NCI-H526 treated with DMSO at 0.1 percent for 48 hours (cell line): ENCODE measurements around the gene MITF.

Experiments
- DNase-seq: peaks from one replicate; lab custom pipeline; 2025; lab: John Stamatoyannopoulos, UW

Gene MITF

GRCh38 chr3:69725994-69726571, 13.2 kb upstream of the MITF start:
- DNase-seq, result no peak

- no peak for DNase-seq
Observed at GRCh38 chr3:69729147-69729919, 9.9 kb upstream of the MITF start.

DNA sequence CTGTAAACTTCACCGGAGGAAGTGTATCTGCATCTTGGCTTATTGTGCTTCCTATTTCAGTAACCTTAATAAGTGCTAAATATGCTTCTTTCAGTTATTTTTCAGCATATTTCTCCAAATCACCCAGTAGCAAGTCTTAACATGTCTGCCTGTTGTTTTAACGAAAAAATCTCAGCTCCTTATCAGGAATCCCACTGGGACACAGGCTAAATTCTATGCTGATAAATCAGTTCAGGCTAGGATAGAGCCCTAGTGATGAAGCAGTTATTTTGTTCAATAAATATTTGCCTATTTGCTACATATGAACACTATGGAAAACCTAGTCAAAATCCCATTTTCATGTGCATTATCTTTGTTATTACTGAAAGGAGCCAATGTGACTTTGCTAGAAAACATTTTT, 8.2 kb upstream of the MITF start:
- no peak for DNase-seq

GRCh38 chr3:69735893-69736292, 3.4 kb upstream of the MITF start:
- no peak for DNase-seq

- no peak for DNase-seq
Observed at GRCh38 chr3:69737392-69737791, 1.9 kb upstream of the MITF start.

DNA sequence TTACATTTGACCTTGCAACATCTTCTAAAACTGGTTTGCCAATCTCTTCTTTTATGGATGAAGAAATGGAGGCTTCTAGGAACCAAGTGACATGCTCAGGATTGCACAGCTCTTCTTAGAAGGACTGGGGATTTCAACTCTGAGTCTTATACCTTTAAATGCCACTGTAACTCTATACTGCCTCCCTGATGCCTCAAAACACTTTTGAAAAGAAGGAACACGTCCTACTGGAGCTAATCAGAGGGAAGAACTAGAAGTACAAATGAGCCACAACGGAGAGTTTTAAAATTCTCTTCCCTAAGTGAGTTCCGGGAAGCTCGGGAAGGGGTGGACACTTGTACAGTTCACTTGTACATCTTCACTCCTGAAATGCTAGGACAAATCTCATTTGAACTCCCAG, 949 bp upstream of the MITF start:
- no peak for DNase-seq

GRCh38 chr3:69738859-69739203, 433 bp upstream of the MITF start:
- no peak for DNase-seq

DNA sequence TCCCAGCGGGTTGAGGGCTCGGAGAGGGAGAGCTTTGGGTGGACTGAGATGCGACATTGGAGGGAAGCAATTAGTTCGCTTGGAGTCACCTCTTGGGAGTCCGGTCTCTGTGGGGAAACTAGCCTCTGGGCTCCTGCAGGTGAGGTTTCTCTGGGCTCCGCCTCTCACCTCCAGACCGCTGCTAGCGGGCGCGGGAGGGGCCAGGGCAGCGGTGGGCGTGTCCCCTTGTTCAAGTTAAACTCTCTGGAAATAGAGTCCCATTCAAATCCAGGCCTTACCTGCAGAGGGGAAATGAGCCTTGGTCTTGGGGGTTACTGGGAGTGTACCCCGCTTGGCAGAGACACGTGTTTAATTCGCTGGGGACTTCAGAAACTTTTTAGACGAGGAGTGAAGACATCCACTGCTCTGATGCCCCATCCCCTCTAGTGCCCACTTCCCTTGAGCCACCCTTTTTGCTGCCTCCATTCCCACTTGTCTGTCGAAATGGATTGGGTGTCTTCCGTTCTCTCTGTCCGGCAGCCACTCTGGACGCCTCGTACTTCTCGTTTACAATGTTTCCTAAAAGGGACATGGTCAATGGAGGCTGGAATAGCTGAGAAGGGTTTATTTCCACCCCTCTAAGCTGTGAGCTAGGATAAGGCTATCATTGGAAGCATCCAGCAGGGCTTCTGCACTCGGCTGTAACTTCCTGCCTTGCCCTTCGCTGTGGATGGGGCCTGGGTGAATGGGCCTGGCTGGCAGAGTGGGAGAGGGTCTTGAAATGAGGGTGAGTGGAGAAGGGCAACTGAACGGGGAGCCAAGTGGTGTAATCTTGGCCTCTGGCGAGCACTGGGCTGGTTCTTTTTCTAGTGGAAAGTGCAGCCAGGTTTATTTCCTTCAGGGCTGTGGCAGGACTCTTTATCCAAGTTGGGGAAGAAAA, 1.1 kb downstream of the MITF start:
- DNase-seq, result no peak

- DNase-seq, result no peak
Observed at GRCh38 chr3:69741032-69741767, 1.9 kb downstream of the MITF start.

GRCh38 chr3:69742391-69742790, 3.1 kb downstream of the MITF start:
- DNase-seq, result no peak

DNA sequence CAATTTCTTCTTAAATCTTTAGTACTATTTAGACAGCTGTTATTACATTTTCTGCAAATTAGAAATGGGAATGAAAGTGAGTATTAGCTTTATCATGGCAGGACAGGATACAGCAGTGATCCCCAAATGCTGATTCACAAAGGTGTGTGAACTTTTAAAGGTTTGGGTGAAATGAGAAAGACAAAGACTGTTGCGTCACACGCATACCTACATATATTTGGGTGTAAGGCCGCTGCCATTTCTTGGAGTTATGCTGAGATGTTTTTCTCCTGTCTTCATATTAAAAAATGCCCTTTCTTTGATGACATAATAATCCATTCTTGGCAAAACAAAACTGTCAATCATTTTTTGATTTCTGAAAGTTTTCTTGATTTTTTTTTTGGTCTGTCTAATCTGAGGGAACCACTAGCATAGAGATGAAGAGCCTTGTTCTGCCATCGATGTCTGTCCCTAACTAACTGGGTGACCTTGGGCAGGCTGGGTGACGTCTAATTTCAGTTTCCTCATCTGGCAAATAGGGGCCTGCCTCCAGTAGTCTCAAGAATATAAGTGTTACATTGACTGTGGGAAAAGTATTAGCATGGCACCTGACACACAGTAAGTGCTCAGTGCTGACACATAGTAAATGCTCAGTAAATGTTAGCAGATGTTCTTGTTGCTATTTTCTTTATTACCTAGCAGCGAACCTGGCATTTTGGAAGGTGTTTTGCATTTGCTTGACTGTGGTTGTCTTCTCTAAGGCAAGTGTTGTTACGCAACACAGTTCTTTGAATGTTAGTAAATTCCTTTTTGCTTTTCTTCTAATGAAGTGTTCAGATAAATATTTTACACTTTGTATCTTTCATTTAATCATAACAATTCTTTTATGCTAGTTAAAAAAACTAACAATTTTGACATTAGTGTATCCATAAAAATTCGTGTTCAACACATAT, 5.0 kb downstream of the MITF start:
- no peak for DNase-seq

- no peak for DNase-seq
Observed at GRCh38 chr3:69745505-69745904, 6.2 kb downstream of the MITF start.

DNA sequence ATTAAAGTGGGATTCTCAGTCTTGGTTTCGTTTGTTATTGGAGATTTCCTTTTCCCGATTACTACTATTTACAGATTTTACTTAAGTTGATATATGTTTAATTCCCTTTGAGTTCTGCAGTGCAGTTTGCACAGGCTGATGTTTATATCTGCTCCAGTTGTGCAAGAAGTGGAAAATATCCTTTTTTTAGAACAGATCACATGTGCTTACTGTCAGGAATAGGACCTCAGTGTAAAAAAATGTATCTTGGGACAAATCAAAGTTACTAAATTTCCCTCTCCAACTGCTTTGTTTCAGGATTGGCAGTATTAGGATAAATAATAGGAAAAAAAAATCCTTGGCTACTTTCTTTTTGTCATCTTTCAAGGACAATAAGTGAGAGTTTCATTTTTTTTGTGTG, 6.9 kb downstream of the MITF start:
- DNase-seq, result no peak

GRCh38 chr3:69747511-69748258, 8.4 kb downstream of the MITF start:
- no peak for DNase-seq

GRCh38 chr3:69748503-69748902, 9.2 kb downstream of the MITF start:
- DNase-seq, result no peak

GRCh38 chr3:69749461-69749860, 10.2 kb downstream of the MITF start:
- no peak for DNase-seq

- no peak for DNase-seq
Observed at GRCh38 chr3:69750549-69750948, 11.3 kb downstream of the MITF start.

DNA sequence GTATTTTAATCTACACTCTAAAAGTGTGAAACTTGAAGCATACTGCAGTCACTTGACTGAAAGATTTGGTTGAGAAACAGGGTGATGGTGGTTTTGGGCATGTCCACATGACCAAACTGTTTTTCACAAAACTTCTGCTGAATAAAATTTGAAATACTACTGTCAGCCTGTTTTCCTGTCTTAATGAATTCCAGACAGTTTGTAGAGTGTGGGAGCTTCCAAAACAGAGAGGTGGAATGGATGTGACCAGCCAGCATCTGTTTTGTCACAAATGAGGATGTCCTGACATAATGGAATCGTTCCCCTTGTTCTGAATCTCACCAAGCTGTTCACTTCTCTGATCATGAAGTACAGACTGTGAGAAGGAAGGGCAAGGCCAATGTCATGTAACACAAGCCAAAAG, 11.8 kb downstream of the MITF start:
- no peak for DNase-seq

GRCh38 chr3:69752241-69752640, 13.0 kb downstream of the MITF start:
- DNase-seq, result no peak

GRCh38 chr3:69753179-69753775, 14.0 kb downstream of the MITF start:
- DNase-seq, result no peak
